GM21360 (cell line): ENCODE results near the gene BABAM2.
"Not testable (repeated sequence)": the region's sequence is repeated elsewhere in the genome, so short reads cannot be mapped to it uniquely, and the experiment has no call there.

ENCODE experiments used
- ATAC-seq: cut with Tn5 transposase; IDR thresholded peaks from one replicate; pipeline ENCODE4 v1.9.1; 2021; ENCODE audit warnings: mild to moderate bottlenecking, moderate library complexity; ENCODE audit not compliant: unreplicated experiment

BABAM2 gene

DNA sequence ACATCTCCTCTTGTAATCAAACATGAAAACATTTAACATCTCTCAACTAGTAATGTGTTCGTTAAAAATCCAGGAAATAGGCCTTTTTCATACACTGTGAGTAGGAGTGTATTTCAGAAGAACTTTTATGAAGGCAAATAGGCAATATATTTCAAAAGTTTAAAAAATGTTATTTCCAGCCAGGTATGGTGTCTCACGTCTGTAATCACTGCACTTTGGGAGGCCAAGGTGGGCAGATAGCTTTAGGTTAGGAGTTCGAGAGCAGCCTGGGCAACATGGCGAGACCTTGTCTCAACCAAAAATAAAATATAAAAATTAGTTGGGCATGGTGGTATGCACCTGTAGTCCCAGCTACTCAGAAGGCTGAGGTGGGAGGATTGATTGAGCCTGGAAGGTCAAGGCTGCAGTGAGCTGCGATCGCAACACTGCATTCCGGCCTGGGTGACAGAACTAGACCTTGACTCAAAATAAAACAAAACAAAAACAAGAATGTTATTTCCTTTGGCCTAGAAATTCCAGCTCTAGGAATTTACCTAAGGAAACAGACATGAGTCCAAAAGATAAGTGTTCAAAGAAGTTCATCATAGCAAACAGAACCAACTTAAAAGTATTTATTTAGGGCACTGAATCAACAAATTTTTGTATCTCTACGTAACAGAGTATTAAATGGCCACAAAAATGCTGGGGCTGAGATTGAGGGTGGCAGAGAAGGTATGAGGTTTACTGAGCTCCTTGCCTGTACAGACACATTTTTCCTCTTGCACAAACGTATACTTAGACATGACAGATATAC lies 15.2 kb upstream of the BABAM2 start:
- no peak for ATAC-seq

DNA sequence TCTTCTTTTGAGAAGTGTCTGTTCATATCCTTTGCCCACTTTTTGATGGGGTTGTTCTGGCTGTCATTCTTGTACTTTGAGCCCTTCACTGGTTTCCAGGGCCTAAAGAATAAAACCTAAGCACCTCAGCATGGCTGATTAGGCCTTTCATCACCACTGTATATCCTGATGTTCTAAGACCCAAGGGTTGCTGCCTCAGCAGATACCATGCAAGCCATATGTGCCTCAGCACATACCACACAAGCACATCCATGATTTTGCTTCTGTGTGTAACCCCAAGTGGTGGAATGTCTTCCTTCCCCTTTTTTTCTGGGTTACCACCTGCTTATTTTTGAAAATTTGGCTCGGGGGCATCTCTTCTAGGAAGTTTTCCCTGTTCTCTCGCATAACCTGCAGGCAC lies 11.7 kb upstream of the BABAM2 start:
- ATAC-seq = no peak

DNA sequence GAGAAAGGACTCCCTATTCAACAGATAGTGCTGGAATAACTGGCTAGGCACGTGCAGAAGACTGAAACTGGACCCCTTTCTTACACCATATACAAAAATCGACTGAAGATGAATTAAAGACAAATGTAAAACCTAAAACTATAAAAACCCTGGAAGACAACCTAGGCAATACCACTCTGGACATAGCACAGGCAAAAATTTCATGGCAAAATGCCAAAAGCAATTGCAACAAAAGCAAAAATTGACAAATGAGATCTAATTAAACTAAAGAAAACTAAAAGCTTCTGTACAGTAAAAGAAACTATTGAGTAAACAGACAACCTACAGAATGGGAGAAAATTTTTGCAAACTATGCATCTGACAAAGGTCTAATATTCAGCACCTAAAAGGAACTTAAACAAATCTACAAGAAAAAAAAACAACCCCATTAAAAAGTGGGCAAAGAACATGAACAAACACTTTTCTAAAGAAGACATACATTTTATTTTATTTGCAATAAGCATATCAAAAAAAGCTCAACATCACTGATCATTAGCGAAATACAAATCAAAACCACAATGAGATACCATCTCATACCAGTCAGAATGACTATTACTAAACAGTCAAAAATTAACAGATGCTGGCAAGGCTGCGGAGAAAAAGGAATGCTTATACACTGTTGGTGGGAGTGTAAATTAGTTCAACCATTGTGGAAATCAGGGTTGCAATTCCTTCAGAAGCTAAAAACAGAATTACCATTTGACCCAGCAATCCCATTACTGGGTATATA lies 8.5 kb upstream of the BABAM2 start:
- not testable (repeated sequence) for ATAC-seq

DNA sequence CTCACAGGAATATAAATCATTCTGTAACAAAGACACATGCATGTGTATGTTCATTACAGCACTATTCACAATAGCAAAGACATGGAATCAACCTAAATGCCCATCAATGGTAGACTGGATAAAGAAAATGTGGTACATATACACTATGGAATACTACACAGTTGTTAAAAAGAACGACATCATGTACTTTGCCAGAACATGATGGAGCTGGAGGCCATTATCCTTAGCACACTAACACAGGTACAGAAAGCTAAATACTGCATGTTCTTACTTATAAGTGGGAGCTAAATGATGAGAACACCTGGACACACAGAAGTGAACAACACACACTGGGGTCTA lies 8.0 kb upstream of the BABAM2 start:
- ATAC-seq = not testable (repeated sequence)

DNA sequence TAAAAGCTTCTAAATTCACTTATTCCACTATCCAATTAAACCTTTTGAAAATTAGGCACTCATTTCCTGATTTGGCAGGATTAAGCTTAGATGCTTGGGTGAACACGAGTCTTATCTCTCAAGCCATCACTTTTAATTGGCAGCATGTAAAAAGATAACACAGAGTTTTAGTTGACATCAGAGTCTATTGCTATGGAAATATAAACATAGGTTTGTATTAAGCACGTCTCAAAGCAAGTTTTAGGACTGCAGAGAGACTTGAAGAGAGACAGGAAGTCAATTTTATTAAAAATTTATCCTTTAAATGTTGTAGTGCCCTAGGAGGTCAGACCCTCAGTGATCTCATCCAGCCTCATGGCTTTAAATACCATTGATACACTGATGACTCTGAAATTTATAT lies 5.9 kb upstream of the BABAM2 start:
- ATAC-seq = no peak

DNA sequence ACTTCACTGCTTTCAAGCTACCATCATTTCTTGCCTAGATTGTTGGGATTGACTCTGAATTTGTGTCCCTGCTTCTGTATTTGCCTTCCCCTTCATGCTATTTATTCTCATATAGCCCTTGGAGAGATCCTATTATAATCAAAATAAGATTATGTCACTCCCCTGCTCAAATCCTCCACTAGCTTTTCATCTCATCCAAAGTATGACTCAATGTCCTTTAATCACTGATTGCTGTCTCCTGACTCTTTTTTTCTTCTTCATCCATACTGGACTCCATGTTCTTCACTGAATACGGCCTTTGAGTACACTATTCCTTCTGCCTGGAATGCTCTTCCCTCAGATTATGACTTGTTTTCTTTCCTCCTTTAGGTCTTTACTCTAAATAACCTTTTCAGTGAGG lies 5.3 kb upstream of the BABAM2 start:
- no peak for ATAC-seq

DNA sequence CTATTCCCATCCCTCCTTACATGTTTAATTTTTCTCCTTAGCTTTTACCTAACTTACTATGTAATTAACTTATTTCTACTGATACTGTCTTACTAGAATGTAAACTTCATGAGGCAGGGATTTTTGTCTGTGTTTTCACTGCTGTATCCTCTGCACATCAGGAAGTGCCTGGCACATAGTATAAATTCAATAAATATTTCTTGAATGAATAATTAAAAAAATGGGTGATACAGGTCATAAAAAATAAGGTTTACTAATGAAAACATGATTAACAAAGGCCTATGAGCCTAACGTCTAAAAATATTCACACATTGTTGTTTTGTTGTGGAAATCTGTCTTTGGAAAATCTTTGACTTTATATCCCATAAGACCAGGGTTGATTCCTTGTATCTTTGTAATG lies 4.9 kb upstream of the BABAM2 start:
- no peak for ATAC-seq

DNA sequence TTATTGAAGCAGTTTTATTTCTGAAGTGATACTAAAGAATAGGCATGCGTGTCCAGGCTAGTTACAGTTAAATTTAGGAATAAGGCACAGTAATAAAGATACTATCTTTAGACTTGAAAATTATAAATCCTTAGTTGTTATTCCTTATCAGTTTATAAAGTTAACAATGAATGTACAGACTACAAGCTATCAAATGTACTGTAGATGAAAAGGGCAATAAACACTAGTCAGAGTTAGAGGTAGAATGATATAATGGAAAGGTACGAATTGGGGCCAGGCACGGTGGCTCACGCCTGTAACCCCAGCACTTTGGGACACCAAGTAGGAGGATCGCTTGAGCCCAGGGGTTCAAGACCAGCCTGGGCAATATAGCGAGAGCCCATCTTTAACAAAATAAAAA lies 4.2 kb upstream of the BABAM2 start:
- ATAC-seq = no peak

DNA sequence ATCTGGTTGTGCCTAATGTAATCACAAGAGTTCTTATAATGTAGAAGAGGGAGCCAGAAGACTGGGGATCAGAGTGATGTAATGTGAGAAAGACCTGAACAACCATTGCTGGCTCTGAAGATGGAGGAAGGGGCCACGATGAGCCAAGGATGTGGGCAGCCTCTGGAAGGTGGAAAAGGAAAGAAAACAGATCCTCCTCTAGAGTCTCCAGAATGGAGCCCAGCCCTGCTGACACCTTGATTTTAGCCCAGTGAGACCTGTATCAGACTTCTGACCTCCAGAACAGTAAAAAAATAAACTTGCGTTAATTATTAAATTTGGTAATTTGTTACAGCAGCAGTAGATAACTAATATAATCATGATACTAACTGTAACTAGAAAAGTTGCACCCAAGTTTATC lies 3.4 kb upstream of the BABAM2 start:
- ATAC-seq = no peak

DNA sequence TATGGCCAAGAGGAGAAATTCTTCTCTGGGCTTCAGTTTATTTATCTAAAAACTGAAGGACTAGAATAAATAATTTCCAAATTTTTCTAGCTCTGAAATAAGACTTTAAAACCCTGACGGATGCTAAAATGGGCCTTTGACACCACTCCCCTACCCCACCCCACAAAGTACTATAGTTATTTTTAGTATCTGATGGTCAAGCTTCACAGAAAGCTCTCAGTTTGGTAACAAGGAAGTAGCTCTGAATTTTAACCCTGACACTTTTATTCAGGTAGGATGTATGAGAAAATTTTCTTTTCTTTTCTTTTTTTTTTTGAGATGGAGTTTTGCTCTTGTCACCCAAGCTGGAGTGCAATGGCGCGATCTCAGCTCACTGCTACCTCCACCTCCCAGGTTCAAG lies 2.7 kb upstream of the BABAM2 start:
- no peak for ATAC-seq

DNA sequence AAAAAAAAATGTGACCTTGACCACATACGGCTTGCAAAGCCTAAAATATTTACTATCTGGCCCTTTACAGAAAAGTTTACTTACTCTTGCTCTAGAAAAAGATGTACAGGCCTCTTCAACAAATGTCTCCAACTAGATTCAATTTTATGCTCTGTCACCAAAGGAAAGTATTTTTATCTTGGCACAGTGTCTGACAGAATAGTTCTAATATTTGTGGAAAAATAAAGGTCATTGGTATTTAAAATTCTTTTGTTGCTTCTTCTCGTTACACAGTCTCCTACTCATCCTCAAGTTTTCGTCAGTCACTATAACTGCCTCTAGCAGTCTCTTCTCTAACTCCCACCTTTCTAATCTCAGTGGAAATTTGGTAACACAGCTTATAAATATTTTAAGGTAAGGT lies 1.7 kb upstream of the BABAM2 start:
- ATAC-seq = no peak

DNA sequence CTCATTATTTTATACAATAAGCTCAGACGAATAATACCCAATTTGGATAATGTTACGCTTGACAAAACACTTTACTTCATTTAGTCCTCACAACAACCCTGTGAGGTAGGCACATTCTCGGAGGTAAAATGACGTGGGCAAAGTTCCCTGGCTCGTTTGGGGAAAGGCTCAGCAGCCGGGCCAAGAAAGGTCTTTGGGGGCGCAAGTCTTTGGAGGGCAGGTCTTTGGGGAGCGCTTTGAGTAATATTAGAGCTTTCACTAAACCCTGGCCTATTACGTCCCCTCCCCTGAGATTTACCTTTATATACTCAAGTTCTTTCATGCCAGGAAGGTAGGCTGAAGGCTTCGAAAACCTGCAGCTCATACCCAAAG lies 769 bp upstream of the BABAM2 start:
- no peak for ATAC-seq

DNA sequence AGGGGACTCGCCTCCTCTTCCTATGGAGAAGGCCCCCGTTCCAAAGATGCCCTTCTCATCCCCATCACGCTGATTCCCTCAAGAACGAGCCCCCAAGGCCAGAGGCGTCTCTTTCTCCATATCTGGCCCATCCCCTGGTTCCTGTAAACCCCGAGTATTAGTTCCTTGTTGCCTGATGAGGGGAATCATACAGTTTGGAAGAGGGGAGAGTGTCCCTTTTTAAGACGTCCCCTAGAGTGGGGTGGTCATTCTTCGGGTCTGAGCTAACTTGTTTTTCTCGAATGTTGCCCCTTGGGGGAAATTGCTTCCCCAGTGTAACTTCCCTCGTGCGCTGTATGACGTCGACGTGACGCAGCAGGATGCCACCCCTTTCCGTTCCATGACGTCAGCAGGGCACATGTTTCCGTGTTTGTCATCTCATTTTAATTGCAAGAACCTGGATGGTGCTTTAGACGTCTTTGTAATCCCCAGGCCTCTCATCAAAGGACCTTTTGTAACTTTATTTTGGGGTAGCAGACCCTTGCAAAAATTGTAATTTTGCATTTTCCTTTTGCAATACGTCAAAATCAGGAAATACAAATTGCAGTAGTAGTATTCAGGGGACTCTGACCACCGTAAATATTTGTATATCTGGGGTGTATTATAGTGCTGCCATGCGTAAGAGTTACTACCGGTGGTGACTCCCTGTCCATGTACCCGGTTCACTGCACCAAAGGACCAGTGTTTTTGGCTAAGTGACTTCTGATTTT lies 569 bp downstream of the BABAM2 start:
- peak; percentile 22 for ATAC-seq

DNA sequence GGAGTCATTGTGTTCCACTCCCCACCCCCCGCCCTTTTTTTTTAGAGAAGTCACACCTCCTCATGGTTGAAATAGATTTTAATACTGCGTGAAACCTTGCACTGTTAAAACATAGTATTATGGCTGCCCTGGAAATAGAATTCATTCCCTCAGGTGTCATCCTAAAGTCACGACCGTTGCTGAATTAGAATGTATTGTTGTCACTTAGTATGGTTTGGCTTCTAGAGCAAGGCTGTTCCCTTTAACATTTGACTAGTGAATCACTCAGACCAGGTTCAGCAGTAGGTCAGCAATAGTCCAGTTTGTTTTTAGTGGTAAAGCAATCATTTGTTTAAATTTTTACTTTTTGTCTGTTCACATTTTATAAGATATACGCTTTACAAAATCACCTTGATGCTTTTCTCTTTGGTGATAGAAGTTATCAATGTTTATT lies 1.2 kb downstream of the BABAM2 start:
- ATAC-seq = no peak

DNA sequence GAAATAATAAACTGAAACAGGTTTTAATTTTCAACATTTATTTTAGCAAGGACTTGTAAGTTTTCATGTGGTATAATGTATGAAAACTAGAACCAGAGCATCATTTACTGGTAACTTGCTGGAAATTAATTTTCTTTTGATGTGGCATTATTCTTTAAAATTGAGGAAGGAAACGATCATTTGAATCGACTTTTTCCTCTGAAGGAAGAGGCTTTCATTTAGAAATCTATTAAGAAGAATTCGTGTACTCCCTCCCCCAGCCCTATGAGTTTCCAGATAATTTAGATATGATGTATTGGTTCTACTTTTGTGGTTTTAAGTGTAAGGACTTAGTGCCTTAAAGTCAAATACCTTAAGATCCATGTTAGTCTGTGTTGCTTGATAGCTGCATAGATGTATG lies 2.5 kb downstream of the BABAM2 start:
- no peak for ATAC-seq

DNA sequence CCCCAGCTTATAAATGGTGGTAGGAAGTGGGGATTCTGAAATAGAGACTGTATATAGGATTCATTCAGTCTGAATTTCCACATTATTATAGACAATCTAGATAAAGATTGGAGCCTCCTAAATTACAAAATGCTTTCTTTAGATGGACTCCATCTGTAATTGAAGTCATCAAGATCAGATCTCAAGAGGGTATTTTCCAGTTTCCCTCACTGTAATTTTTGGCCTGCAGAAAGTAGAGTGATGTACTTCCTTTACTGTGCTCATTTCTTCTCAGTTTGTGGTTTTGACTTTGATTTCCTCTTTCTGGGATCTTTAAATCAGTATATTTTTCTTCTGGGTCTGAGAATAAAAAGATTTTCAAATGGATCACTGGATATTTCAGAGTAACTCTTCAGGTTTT lies 7.2 kb downstream of the BABAM2 start:
- ATAC-seq = no peak

DNA sequence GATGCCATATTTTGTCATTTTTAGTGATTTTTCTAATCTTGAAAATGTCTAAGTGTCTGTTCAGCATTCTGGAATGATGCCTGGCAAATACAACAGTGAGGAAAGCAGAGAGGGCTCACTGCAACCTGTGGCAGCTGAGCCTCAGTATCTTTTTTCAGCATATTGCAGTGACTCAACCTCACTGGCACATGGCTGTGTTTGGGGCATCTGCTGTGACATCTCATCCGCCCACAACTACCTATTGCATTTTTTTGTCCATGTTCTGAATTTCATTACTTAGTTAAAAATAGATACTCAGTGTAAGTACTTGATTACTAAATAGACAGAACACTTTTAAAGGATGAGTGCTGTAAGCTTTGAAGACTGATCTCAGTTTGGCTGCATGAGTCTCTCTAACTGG lies 10.7 kb downstream of the BABAM2 start:
- no peak for ATAC-seq

DNA sequence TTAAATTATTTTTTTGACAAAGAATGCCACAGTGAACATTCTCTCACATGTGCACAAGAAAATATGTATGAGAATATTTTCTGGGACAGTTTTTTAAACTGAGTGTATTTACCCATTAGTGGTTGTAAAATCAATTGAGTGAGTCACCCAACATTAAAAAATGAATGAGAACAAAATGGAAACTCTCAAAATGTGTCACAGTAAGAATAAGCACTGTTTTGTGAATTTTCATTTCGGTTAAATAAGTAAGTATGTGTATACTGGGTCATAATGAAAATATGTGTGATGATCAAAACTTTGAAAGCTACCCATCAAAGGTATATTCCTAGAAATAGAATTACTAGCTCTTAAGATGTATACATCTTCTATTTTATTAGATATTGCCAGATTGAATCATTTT lies 11.6 kb downstream of the BABAM2 start:
- ATAC-seq = no peak

DNA sequence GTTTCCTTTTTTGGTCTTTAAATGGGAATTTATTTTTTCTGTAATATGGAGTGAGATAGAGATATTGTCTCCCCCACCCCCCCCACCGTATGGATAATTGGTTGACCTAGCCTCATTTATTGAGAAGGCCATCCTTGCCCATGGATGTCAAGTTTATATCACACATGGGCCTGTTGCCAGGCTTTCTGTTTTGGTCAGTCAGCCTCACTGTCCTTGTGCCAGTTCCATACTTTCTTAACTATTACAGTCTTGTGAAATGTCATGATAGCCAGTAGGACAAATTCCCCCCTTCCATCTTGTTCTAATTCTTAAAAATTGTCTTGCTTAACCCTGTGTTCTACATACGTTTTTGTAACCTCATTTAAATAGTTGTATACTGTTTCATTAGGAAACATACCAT lies 12.5 kb downstream of the BABAM2 start:
- ATAC-seq = no peak

DNA sequence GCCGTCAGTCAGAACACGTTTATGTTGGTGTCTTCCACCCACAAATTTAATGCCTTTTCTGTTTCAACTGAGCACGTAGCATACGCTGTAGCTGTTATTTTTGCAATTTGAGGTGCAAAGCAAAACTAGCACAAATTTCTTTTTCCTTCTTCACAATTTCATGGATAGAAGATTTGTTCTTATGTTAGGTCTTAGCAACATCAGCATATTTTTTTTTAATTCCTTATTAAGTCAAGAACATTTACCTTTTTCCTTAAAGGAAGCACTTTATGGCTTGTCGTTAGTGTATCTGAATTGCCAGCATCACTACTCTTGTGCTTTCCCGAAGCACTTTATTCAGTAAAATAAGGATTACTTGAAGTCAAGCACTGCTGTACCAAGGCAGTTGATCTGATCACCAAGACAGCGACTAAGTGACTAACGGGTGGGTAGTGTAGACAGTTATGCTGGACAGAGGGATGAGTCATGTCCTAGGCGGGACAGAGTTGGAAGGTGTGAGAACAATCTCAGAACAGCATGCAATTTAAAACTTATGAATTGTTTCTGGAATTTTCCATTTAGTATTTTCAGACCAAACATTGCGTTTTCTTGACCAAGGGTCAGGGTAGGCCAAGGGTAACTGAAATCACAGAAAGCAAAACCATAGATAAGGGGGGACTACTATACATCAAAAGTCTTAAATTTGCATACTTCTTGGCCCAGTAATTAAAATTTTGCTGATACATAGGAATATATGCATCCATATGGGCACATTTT lies 13.3 kb downstream of the BABAM2 start:
- ATAC-seq = no peak

DNA sequence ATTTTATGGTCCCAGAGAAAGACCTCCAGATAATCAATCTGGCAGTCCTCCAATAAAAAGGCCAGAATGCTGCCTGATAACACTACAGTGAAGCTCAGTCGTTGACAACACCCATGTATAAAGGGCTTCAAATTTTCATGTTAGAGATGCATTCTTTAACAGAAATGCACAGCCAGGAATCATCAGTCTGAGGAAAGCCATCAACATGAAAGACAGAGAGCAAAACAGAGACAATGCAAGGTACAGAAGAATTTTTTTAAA lies 13.8 kb downstream of the BABAM2 start:
- no peak for ATAC-seq

DNA sequence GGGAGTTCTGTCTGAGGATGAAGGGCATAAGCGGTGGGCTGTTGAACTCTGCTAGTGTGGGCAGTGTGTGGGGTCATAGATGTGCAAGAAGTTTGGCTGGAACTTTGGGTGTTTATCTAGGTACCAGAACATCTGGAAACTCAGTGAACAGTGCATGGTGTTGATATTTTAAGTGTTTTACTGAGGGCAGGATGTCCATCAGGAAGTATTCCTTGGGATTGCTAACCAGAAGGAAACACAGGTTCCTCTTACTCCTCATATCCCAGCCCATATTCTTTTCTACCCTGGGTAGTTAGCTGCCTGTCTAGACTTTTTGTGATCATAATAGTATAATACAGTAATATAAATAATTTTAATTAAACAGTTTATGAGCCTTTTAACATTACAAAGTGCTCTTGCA lies 15.5 kb downstream of the BABAM2 start:
- ATAC-seq = no peak
